ENCODE results near the gene SBF2. TPM values are rescaled to one million over a fixed set of nuclear protein-coding genes. Genes with fewer than 3 reads are reported as not detected.

SBF2 gene
- total RNA-seq, 1 donor from 2014 or later, result 4.2 TPM

- Mint-ChIP-seq H3K27ac (no peak overlapping the region), H3K36me3 (ENCODE audit: low read depth) (no peaks in the 10 kb centered on the region), H3K9me3 (no peaks in the 10 kb centered on the region), H3K27me3 (ENCODE audit: low read depth) (no peaks in the 10 kb centered on the region), H3K4me1 (ENCODE audit: low read depth) (peaks cover 2% of the 10 kb centered on the region), H3K4me3 (ENCODE audit: low read depth) (no peak overlapping the region)
- no peak for DNase-seq (ENCODE audit: low spot score)
- intact Hi-C loops (cut with micrococcal nuclease), result no loop called here
Observed at GRCh38 chr11:9820260-9820659, 473.8 kb downstream of the SBF2 start.

DNA sequence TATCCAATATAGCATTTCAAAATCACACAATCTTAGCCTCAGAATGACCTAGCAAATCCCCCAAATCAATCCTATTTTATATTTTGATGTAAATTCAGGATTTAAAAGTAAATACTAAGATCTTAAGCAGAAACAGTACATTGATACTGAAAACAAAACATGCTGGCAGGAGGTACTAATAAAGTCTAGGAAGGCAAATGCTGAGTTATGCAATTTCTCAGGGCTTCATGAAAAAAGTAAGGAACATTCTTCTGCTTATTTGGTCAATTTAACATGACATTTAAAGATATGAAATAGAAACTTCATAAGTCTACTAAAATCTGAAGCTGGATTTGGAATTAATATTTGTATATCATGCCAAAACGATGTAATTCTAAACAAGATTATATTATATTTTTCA lies 476.8 kb downstream of the SBF2 start:
- intact Hi-C loops (cut with micrococcal nuclease), result no loop called here
- H3K36me3 Mint-ChIP-seq (ENCODE audit: low read depth), result no peaks in the 10 kb centered on the region
- H3K4me1 Mint-ChIP-seq (ENCODE audit: low read depth), result no peaks in the 10 kb centered on the region
- no peak overlapping the region for H3K4me3 Mint-ChIP-seq (ENCODE audit: low read depth)
- DNase-seq (ENCODE audit: low spot score), result no peak
- H3K27me3 Mint-ChIP-seq (ENCODE audit: low read depth), result no peaks in the 10 kb centered on the region
- H3K9me3 Mint-ChIP-seq, result no peaks in the 10 kb centered on the region
- no peak overlapping the region for H3K27ac Mint-ChIP-seq

- no peaks in the 10 kb centered on the region for H3K9me3 Mint-ChIP-seq
- H3K4me1 Mint-ChIP-seq (ENCODE audit: low read depth), result no peaks in the 10 kb centered on the region
- H3K27me3 Mint-ChIP-seq (ENCODE audit: low read depth), result no peaks in the 10 kb centered on the region
- intact Hi-C loops (cut with micrococcal nuclease), result no loop called here
- no peaks in the 10 kb centered on the region for H3K36me3 Mint-ChIP-seq (ENCODE audit: low read depth)
- no peak overlapping the region for H3K27ac Mint-ChIP-seq
- no peak for DNase-seq (ENCODE audit: low spot score)
- H3K4me3 Mint-ChIP-seq (ENCODE audit: low read depth), result no peak overlapping the region
Observed at GRCh38 chr11:9815486-9816136, 478.4 kb downstream of the SBF2 start.

GRCh38 chr11:9814108-9814507 lies 479.9 kb downstream of the SBF2 start:
- intact Hi-C loops (cut with micrococcal nuclease), result no loop called here
- no peak overlapping the region for H3K4me3 Mint-ChIP-seq (ENCODE audit: low read depth)
- DNase-seq (ENCODE audit: low spot score), result no peak
- H3K9me3 Mint-ChIP-seq, result no peaks in the 10 kb centered on the region
- no peaks in the 10 kb centered on the region for H3K36me3 Mint-ChIP-seq (ENCODE audit: low read depth)
- H3K27ac Mint-ChIP-seq, result no peak overlapping the region
- H3K4me1 Mint-ChIP-seq (ENCODE audit: low read depth), result no peaks in the 10 kb centered on the region
- H3K27me3 Mint-ChIP-seq (ENCODE audit: low read depth), result no peaks in the 10 kb centered on the region

GRCh38 chr11:9808943-9809342 lies 485.1 kb downstream of the SBF2 start:
- peaks cover 6% of the 10 kb centered on the region for H3K36me3 Mint-ChIP-seq (ENCODE audit: low read depth)
- DNase-seq (ENCODE audit: low spot score), result no peak
- no peaks in the 10 kb centered on the region for H3K27me3 Mint-ChIP-seq (ENCODE audit: low read depth)
- no peak overlapping the region for H3K4me3 Mint-ChIP-seq (ENCODE audit: low read depth)
- H3K27ac Mint-ChIP-seq, result no peak overlapping the region
- intact Hi-C loops (cut with micrococcal nuclease), result no loop called here
- no peaks in the 10 kb centered on the region for H3K9me3 Mint-ChIP-seq
- peaks cover 2% of the 10 kb centered on the region for H3K4me1 Mint-ChIP-seq (ENCODE audit: low read depth)

GRCh38 chr11:9806946-9807687 lies 486.9 kb downstream of the SBF2 start:
- Mint-ChIP-seq H3K36me3 (ENCODE audit: low read depth) (peaks cover 6% of the 10 kb centered on the region), H3K4me3 (ENCODE audit: low read depth) (no peak overlapping the region), H3K9me3 (no peaks in the 10 kb centered on the region), H3K27me3 (ENCODE audit: low read depth) (no peaks in the 10 kb centered on the region), H3K27ac (no peak overlapping the region), H3K4me1 (ENCODE audit: low read depth) (peaks cover 4% of the 10 kb centered on the region)
- intact Hi-C loops (cut with micrococcal nuclease), result no loop called here
- DNase-seq (ENCODE audit: low spot score), result no peak

DNA sequence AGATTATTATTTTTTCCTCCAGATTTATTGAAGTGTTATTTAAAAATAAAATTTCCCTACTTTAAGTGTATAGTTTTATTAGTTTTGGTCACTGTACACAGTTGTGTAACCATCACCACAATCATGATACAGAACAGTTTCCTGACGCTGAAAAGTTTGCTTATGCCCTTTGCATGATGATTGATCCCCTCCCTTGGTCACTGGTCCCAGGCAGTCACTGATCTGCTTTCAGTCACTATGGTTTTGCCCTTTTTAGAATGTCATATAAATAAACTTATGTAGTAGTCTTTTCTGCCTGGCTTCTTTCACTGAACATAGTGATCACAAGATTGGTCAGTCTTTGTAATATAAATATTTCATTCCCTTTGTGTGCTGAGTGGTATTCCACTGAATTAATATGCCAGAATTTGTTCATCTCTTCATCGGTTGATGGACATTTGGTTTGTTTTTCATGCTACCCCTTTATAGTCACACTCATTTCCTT lies 489.6 kb downstream of the SBF2 start:
- H3K9me3 Mint-ChIP-seq, result no peaks in the 10 kb centered on the region
- no peak overlapping the region for H3K4me3 Mint-ChIP-seq (ENCODE audit: low read depth)
- H3K4me1 Mint-ChIP-seq (ENCODE audit: low read depth), result peaks cover 4% of the 10 kb centered on the region
- intact Hi-C loops (cut with micrococcal nuclease), result no loop called here
- peaks cover 6% of the 10 kb centered on the region for H3K36me3 Mint-ChIP-seq (ENCODE audit: low read depth)
- no peak overlapping the region for H3K27ac Mint-ChIP-seq
- H3K27me3 Mint-ChIP-seq (ENCODE audit: low read depth), result no peaks in the 10 kb centered on the region
- DNase-seq (ENCODE audit: low spot score), result no peak

- H3K4me3 Mint-ChIP-seq (ENCODE audit: low read depth), result no peak overlapping the region
- H3K36me3 Mint-ChIP-seq (ENCODE audit: low read depth), result peaks cover 6% of the 10 kb centered on the region
- H3K27me3 Mint-ChIP-seq (ENCODE audit: low read depth), result no peaks in the 10 kb centered on the region
- intact Hi-C loops (cut with micrococcal nuclease), result no loop called here
- peaks cover 4% of the 10 kb centered on the region for H3K4me1 Mint-ChIP-seq (ENCODE audit: low read depth)
- no peak overlapping the region for H3K27ac Mint-ChIP-seq
- H3K9me3 Mint-ChIP-seq, result no peaks in the 10 kb centered on the region
- DNase-seq (ENCODE audit: low spot score), result no peak
Observed at GRCh38 chr11:9803685-9804418, 490.2 kb downstream of the SBF2 start.

DNA sequence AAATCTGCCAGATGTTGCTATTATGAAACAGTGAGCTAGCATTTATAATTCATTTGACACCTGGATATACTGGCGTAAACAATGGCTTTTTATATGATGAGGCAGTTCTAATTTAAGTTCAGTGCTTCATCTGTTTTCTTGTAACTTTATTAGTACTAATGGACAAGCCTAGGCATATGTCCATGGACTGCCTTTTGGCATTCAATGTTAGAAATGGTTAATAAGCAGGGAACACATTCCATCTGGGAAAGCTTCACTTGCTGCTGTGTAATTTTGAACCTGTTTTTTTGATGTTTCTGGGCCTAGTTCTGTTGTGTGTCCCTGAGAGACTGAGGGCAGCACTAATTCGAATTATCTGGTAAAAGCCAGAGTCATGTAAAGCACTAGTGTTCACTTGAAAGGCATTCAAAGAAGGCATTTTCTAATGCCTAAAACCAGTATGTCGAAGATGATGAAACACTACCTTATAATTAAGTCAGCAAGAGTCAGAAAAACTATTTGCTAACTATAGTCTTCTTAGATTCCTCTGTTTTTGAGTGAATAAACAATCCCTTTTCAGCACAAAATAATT lies 491.6 kb downstream of the SBF2 start:
- Mint-ChIP-seq H3K36me3 (ENCODE audit: low read depth) (peaks cover under 1% of the 10 kb centered on the region), H3K27ac (no peak overlapping the region), H3K4me1 (ENCODE audit: low read depth) (peaks cover 4% of the 10 kb centered on the region), H3K9me3 (no peaks in the 10 kb centered on the region), H3K27me3 (ENCODE audit: low read depth) (no peaks in the 10 kb centered on the region), H3K4me3 (ENCODE audit: low read depth) (no peak overlapping the region)
- intact Hi-C loops (cut with micrococcal nuclease), result no loop called here
- DNase-seq (ENCODE audit: low spot score), result no peak

- Mint-ChIP-seq H3K9me3 (no peaks in the 10 kb centered on the region), H3K36me3 (ENCODE audit: low read depth) (no peaks in the 10 kb centered on the region)
- DNase-seq (ENCODE audit: low spot score), result no peak
Observed at GRCh38 chr11:9799886-9800285, 494.1 kb downstream of the SBF2 start.

DNA sequence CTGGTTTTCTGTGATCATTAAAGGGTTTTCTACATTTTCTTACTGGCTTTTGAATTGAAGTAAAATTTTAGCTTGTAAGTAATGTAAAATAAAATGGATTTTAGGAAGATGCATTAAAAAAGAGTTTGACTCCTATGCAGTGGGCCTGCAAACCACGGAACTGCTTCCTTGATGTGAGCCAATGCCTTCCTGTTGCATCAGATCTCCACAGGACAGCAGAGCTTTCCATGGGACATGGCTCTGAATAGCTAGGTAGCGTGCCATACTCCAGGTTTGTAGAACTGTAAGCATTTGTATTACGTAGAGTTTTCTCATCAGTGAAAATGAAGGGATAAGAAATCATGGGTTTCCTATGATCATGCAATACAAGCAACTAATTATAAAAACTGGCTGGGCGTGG lies 496.7 kb downstream of the SBF2 start:
- intact Hi-C loops (cut with micrococcal nuclease), result no loop called here
- H3K36me3 Mint-ChIP-seq (ENCODE audit: low read depth), result no peaks in the 10 kb centered on the region
- no peaks in the 10 kb centered on the region for H3K27me3 Mint-ChIP-seq (ENCODE audit: low read depth)
- no peaks in the 10 kb centered on the region for H3K9me3 Mint-ChIP-seq
- H3K4me3 Mint-ChIP-seq (ENCODE audit: low read depth), result no peak overlapping the region
- H3K4me1 Mint-ChIP-seq (ENCODE audit: low read depth), result peaks cover under 1% of the 10 kb centered on the region
- H3K27ac Mint-ChIP-seq, result no peak overlapping the region
- no peak for DNase-seq (ENCODE audit: low spot score)

More at GRCh38 chr11:9799886-9800285, 494.1 kb downstream of the SBF2 start:
- Mint-ChIP-seq H3K4me1 (ENCODE audit: low read depth) (peaks cover 2% of the 10 kb centered on the region), H3K4me3 (ENCODE audit: low read depth) (no peak overlapping the region), H3K27me3 (ENCODE audit: low read depth) (no peaks in the 10 kb centered on the region), H3K27ac (no peak overlapping the region)
- intact Hi-C loops (cut with micrococcal nuclease), result no loop called here

- intact Hi-C loops (cut with micrococcal nuclease), result no loop called here
- Mint-ChIP-seq H3K4me3 (ENCODE audit: low read depth) (no peak overlapping the region), H3K27me3 (ENCODE audit: low read depth) (no peaks in the 10 kb centered on the region), H3K4me1 (ENCODE audit: low read depth) (peaks cover under 1% of the 10 kb centered on the region), H3K9me3 (no peaks in the 10 kb centered on the region), H3K36me3 (ENCODE audit: low read depth) (no peaks in the 10 kb centered on the region), H3K27ac (no peak overlapping the region)
- DNase-seq (ENCODE audit: low spot score), result no peak
Observed at GRCh38 chr11:9796854-9797253, 497.2 kb downstream of the SBF2 start.

- Mint-ChIP-seq H3K36me3 (ENCODE audit: low read depth) (no peaks in the 10 kb centered on the region), H3K4me3 (ENCODE audit: low read depth) (no peak overlapping the region), H3K27me3 (ENCODE audit: low read depth) (no peaks in the 10 kb centered on the region), H3K4me1 (ENCODE audit: low read depth) (peaks cover 4% of the 10 kb centered on the region), H3K9me3 (no peaks in the 10 kb centered on the region), H3K27ac (no peak overlapping the region)
- no peak for DNase-seq (ENCODE audit: low spot score)
- intact Hi-C loops (cut with micrococcal nuclease), result no loop called here
Observed at GRCh38 chr11:9796266-9796665, 497.8 kb downstream of the SBF2 start.

All from activated T-helper 2 cell treated with anti-CD3 and anti-CD28 coated beads, Interferon-gamma antibody, Interleukin-2, Interleukin-4, amounts not matched to agents 10 μg/mL and 5 μg/mL and 100 μg/mL, durations not matched to agents 14 hours and 24 hours and 36 hours (primary cell).